ENCODE results near the gene SCIN.
"Not testable (repeated sequence)": the region's sequence is repeated elsewhere in the genome, so short reads cannot be mapped to it uniquely, and the experiment has no call there.

SCIN gene

GRCh38 chr7:12570534-12571461, at the start of gene SCIN:
Gene SCIN (plus strand): TSS chr7:12570720. CDS start chr7:12570787, 67 bp downstream.
- peak; percentile 82 for DNase-seq

GRCh38 chr7:12524794-12525386, 45.6 kb upstream of the SCIN start:
- peak; percentile 84 for DNase-seq

GRCh38 chr7:12526693-12527092, 43.8 kb upstream of the SCIN start:
- DNase-seq = not testable (repeated sequence)

GRCh38 chr7:12527670-12528069, 42.9 kb upstream of the SCIN start:
- DNase-seq = not testable (repeated sequence)

- DNase-seq = no peak
These were observed 40.4 kb upstream of the SCIN start for GRCh38 chr7:12529971-12530710.

- DNase-seq = no peak
These were observed 38.7 kb upstream of the SCIN start for GRCh38 chr7:12531784-12532183.

- no peak for DNase-seq
These were observed 36.5 kb upstream of the SCIN start for GRCh38 chr7:12534046-12534445.

GRCh38 chr7:12539681-12540080, 30.8 kb upstream of the SCIN start:
- no peak for DNase-seq

GRCh38 chr7:12540850-12541249, 29.7 kb upstream of the SCIN start:
- DNase-seq = no peak

- no peak for DNase-seq
These were observed 26.9 kb upstream of the SCIN start for GRCh38 chr7:12543586-12543985.

GRCh38 chr7:12549106-12549505, 21.4 kb upstream of the SCIN start:
- no peak for DNase-seq

GRCh38 chr7:12550956-12551355, 19.6 kb upstream of the SCIN start:
- no peak for DNase-seq

- no peak for DNase-seq
These were observed 17.6 kb upstream of the SCIN start for GRCh38 chr7:12552876-12553275.

GRCh38 chr7:12553416-12553815, 17.1 kb upstream of the SCIN start:
- no peak for DNase-seq

GRCh38 chr7:12554351-12554750, 16.2 kb upstream of the SCIN start:
- DNase-seq = no peak

GRCh38 chr7:12554872-12555271, 15.6 kb upstream of the SCIN start:
- no peak for DNase-seq

- not testable (repeated sequence) for DNase-seq
These were observed 14.8 kb upstream of the SCIN start for GRCh38 chr7:12555695-12556094.

- DNase-seq = not testable (repeated sequence)
These were observed 14.3 kb upstream of the SCIN start for GRCh38 chr7:12556139-12556792.

- no peak for DNase-seq
These were observed 13.2 kb upstream of the SCIN start for GRCh38 chr7:12557282-12557681.

- DNase-seq = no peak
These were observed 5.3 kb upstream of the SCIN start for GRCh38 chr7:12564996-12565764.

- no peak for DNase-seq
These were observed 4.6 kb upstream of the SCIN start for GRCh38 chr7:12565873-12566272.

GRCh38 chr7:12567015-12567414, 3.5 kb upstream of the SCIN start:
- DNase-seq = no peak

Measured in NCI-H1092 treated with DMSO at 0.1 percent for 48 hours (cell line).